Motor neuron (in vitro differentiated cells): ENCODE results near the gene ALCAM. TPM values are rescaled to one million over a fixed set of nuclear protein-coding genes. Genes with fewer than 3 reads are reported as not detected.

Experiments
- ATAC-seq, 8 experiments: fragments of 200-7000 bp; cut with Tn5 transposase; replicated peaks in 6 of 8; 2 replicates each; pipeline ENCODE4 v1.8.0; 2021; ENCODE audit warnings: mild to moderate bottlenecking in 8 of 8, moderate library complexity in 8 of 8
- H3K27ac ChIP-seq, 2 donors: fragments of 250-450 bp; sonication (Bioruptor Pico); 2 replicates each; pipeline ENCODE4 v1.9.0; 2021; ENCODE audit warnings: antibody characterized with exemption in 2 of 2, mild to moderate bottlenecking in 2 of 2, moderate library complexity in 1 of 2
- H3K4me1 ChIP-seq, 2 donors: fragments of 250-450 bp; sonication (Bioruptor Pico); replicated peaks in 1 of 2; 2 replicates each; pipeline ENCODE4 v1.6.1; 2021; ENCODE audit warnings: antibody characterized with exemption in 2 of 2, mild to moderate bottlenecking in 2 of 2, moderate library complexity in 1 of 2
- H3K4me3 ChIP-seq, 5 donors: fragments of 250-450 bp; sonication (Bioruptor Pico); 2 replicates each; pipeline ENCODE4 v1.9.0; 2021; ENCODE audit warnings: antibody characterized with exemption in 5 of 5, mild to moderate bottlenecking in 5 of 5, moderate library complexity in 4 of 5
- WGBS, 10 experiments: fragments of 450-650 bp; shearing (Covaris generic); methylation state at CpG; one replicate each; pipeline ENCODE4 v1.0.0; 2022; 5-methylcytosine and 5-hydroxymethylcytosine counted together
- in situ Hi-C, 9 experiments: fragments of 400-800 bp; cut with MboI; loops; one replicate each; pipeline ENCODE4 v1.15.0; 2021; ENCODE audit warnings: low sequenced_read_pairs in 9 of 9, low pct_unique_long_range_greater_than_20kb in 2 of 9; ENCODE audit not compliant: unreplicated experiment in 9 of 9
- total RNA-seq, 8 experiments: library from RNA; unstranded; fragments of 300-600 nt; gene quantifications; 2 replicates each; pipeline versions ENCODE4 v1.2.3 to v1.2.4, GENCODE V29; 2022

ALCAM gene
- total RNA-seq, 8 experiments from 2014 or later = 5.4 to 136 (median 54.2) TPM

DNA sequence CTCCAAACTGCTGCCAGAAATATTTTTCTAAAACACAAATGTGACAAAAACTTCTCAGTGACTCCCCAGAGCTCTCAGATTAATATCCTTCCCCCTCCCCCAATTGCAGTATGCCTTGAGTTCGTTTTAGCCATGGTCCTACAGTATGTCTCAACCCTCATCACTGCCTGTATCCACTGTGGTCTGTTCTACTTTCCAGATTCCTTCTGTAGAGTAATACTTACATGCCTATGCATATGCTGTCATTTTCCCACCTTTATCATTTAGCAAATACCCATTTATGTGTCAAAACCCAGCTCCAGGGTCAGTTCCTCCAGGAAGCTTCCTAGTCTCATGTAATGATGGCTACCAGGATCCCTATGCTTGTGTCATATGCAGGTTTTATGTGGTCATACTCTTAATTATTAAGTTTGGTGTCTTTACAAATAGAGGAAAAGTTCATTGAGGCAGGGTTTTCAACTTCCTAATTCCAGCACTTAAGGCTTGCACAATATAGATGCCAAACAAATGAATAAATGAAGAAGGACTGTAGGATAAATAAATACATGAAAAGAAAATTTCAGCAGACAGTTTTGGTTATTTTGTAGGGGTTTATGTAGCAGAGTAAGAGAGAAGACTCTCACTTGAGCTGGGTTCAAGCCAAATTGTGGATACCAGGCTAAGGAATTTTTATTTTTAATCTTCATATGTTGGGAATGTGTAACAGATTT is 170.8 kb downstream of the ALCAM start:
- WGBS, 10 experiments = 50 to 100% (median 100%) methylated on average over 1 of the region's 1 CpG; no CpG with 5 or more reads in 3 of the 10 experiments
- in situ Hi-C loops = no loop called here
- Histone ChIP-seq H3K27ac (no peak overlapping the region), H3K4me1 (no peaks in the 10 kb centered on the region), H3K4me3 (no peak overlapping the region)
- no peak for ATAC-seq

DNA sequence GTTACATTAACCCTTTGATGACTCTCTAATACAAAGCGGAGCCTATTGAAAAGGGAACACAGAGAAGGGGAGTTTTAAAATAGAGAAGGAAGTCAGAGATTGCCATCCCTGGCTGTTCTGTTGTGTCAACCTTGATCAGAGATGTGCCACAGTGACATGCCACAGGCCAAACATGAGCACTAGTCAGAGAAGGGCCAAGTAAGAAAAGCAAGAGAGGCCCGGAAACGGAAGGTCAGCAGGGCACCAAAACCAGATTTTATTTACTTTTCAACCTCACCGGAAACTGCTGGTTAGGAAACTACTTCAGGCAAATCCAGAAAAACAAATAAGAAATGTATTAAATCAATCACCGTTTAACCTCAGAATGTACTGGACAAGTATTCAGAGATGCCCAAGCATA is 171.8 kb downstream of the ALCAM start:
- Histone ChIP-seq H3K4me3 (no peak overlapping the region), H3K4me1 (no peaks in the 10 kb centered on the region), H3K27ac (no peak overlapping the region)
- no peak for ATAC-seq
- in situ Hi-C loops = no loop called here
- 63 to 100% (median 89%) methylated on average over 2 to 5 of the region's 5 CpGs; no CpG with 5 or more reads in 1 of the 10 experiments for WGBS, 10 experiments

DNA sequence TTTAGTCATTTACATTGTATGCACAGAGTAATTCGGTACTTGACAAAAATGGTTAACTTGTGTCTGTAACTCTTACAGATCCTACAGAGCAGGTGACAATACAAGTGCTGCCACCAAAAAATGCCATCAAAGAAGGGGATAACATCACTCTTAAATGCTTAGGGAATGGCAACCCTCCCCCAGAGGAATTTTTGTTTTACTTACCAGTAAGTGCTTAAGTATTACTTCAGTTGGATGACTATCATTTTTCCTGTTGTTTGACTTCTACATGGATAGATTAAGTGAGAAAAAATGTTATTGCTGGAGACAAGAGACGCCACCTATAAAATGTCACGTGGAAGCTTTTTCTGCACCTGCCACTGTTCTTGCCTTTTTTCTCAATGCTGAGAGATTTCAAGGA is 173.2 kb downstream of the ALCAM start:
- 60 to 100% (median 98%) methylated on average over 1 to 3 of the region's 3 CpGs; no CpG with 5 or more reads in 2 of the 10 experiments for whole genome bisulfite sequencing, 10 experiments
- ATAC-seq = no peak
- no peaks in the 10 kb centered on the region for H3K4me1 ChIP-seq
- H3K27ac ChIP-seq = no peak overlapping the region
- in situ Hi-C loops = no loop called here
- no peak overlapping the region for H3K4me3 ChIP-seq

DNA sequence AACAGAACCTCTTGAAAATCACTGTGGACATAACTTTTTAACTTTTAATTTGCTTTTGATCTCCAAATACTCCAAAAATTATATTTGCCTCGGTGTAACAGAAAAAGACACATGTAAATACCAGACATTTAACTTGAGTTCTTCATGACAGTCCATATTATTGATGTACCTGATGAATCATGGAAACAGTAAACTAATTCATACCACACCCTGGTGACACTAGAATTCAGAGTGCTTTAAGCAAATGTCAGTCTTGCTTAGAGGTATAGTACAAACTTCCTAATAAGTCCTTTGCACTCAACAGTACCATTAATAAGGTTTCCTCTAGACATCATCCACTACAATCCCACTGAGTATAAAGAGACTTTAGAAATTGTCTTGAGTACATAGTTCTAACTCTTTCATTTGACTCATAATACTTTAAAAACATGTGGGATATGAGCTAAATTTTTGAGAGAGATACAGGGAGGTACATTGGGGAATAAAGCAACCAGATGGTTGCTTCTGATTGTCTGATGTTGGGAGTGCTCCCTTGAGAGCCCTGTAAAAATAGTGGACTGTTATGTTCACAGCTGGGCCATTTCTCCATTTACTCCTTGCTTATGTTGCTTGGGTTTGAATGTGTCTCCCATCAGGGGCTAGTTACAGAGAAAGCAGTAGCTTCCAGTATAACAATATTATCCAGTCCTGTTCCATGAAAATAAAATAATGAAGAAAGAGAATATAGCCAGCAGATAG is 175.7 kb downstream of the ALCAM start:
- no peak overlapping the region for H3K4me3 ChIP-seq
- WGBS, 10 experiments = 58 to 100% (median 80%) methylated on average over 1 of the region's 1 CpG; no CpG with 5 or more reads in 1 of the 10 experiments
- no peaks in the 10 kb centered on the region for H3K4me1 ChIP-seq
- peak in 2 of 8 experiments; percentile 73 to 82 for ATAC-seq
- no peak overlapping the region for H3K27ac ChIP-seq
- in situ Hi-C loops = no loop called here

DNA sequence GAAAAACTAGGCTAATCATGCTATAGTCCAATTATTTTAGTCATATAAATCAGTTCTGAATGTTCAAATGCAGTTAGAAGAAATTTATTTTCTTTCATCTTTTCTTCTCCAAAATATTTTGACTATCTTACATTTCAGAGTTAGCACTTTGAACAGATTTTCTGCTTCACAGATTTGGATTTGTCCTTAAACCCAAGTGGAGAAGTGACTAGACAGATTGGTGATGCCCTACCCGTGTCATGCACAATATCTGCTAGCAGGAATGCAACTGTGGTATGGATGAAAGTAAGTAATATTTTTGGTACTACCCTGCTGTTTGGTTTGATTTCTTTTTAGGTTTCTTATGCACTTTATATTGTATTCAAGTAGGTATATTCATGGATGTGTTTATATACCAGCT is 178.3 kb downstream of the ALCAM start:
- in situ Hi-C loops = no loop called here
- WGBS, 10 experiments = 90 to 100% (median 100%) methylated on average over 1 of the region's 1 CpG; no CpG with 5 or more reads in 4 of the 10 experiments
- no peak overlapping the region for H3K27ac ChIP-seq
- H3K4me3 ChIP-seq = no peak overlapping the region
- H3K4me1 ChIP-seq = no peaks in the 10 kb centered on the region
- no peak for ATAC-seq

DNA sequence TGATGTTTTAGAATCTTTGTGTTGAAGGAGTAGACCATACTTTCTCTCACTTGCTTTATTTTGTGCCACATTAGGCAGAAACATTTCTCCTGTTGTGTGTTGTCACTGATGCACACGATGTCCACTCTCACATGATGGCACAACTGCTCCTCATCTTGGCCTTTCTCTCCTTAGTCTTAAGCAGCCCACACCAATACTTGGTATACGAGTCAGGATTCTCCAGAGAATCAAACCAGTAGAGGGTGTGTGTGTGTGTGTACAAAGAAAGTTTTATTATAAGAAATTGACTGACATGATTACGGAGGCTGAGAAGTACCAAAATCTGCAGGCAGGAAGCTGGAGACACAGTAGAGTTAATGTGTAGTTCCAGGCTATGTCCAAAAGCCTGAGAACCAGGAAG is 187.1 kb downstream of the ALCAM start:
- ATAC-seq = no peak
- 0 to 100% (median 100%) methylated on average over 1 to 3 of the region's 3 CpGs; no CpG with 5 or more reads in 2 of the 10 experiments for WGBS, 10 experiments
- Histone ChIP-seq H3K27ac (no peak overlapping the region), H3K4me1 (no peaks in the 10 kb centered on the region), H3K4me3 (no peak overlapping the region)
- in situ Hi-C loops = no loop called here

DNA sequence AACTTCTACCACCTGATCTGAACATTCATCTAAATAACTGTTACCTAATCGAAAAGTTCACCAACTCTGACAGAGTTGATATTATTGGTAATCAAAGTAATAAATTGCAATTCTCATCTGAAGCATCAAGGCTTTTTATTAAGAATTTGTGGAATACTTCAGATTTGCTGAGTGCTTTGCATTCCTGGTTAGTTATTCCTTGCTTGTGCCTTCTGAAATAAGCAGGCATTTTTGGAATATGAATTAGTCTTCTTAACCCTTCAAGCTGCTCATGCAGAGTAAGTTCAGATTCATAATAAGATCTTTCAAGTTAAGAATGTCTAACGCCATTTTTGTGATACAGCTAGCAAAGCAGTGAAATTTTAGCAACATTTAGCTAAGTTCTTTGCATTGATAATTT is 188.5 kb downstream of the ALCAM start:
- 56 to 100% (median 88%) methylated on average over 1 to 2 of the region's 2 CpGs; no CpG with 5 or more reads in 1 of the 10 experiments for WGBS, 10 experiments
- in situ Hi-C loops = no loop called here
- no peak for ATAC-seq
- H3K4me3 ChIP-seq = no peak overlapping the region
- H3K27ac ChIP-seq = no peak overlapping the region
- H3K4me1 ChIP-seq = no peaks in the 10 kb centered on the region

DNA sequence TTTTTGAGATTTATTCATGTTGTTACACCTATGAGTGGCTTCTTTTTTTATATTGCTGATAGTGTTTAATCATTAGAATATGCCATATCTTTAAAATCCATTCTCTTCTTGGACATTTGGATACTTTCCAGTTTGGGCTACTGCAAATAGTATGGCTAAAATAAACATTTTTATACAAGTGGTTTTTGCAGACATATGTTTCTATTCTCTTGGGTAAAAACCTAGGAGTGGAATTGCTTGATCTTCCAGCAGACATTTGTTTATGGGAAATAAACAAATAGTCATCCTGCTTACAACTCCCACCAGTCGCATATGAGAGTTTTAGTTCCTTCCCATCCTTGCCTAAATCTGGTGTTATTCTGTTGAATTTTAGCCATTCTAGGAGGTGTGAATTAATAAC is 193.1 kb downstream of the ALCAM start:
- no peak for ATAC-seq
- H3K27ac ChIP-seq = no peak overlapping the region
- H3K4me1 ChIP-seq = no peaks in the 10 kb centered on the region
- WGBS, 10 experiments = 80 to 100% (median 88%) methylated on average over 1 of the region's 1 CpG; no CpG with 5 or more reads in 2 of the 10 experiments
- no peak overlapping the region for H3K4me3 ChIP-seq
- in situ Hi-C loops = no loop called here

DNA sequence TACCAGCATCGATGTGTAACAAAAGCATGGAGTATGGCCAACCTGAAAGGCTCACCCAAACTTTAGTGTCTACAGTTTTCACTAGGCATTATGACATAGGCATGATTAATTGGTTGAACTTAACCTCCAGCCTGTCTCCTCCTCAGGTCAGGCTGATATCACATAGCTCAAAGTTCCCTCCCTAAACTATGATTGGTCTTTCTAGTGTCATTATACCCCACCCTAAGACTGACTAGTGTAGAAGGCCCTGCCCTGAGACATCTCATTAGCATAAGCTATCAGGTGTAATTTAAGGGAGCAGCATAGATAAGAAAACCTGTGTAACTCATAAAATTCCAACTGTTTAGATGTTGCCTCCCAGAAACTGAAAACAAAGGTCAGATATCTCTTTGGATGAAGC is 195.2 kb downstream of the ALCAM start:
- 83 to 100% (median 100%) methylated on average over 1 of the region's 1 CpG; no CpG with 5 or more reads in 3 of the 10 experiments for WGBS, 10 experiments
- ATAC-seq = no peak
- H3K4me1 ChIP-seq = no peaks in the 10 kb centered on the region
- H3K27ac ChIP-seq = no peak overlapping the region
- H3K4me3 ChIP-seq = no peak overlapping the region
- in situ Hi-C loops = no loop called here

DNA sequence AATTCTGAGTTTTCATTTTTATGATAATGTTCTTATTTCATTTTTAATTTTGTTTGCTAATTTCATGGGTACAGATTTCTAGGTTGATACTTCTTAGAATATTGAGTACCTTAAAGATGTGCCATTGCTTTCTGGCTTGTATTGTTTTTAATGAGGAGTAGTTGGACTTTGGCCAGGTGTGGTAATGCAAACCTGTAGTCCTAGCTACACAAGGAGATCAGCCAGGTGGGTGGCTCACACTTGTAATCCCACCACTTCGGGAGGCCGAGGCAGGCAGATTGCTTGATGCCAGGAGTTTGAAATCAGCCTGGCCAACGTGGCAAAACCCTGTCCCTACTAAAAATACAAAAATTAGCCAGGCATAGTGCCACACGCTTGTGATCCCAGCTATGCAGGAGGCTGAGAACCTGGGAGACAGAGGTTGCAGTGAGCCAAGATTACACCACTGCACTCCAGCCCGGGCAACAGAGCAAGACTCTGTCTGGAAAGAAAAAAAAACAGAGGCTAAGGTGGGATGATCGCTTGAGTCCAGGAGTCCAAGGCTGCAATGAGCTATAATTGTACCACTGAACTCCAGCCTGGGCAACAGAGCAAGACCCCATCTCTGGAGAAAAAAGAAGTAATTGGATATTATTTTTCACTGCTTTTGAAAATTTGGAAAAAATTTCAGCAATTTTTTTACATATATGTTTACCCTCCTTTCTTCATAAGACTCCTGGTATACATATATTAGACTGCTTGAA is 198.0 kb downstream of the ALCAM start:
- Histone ChIP-seq H3K27ac (no peak overlapping the region), H3K4me1 (no peaks in the 10 kb centered on the region), H3K4me3 (no peak overlapping the region)
- WGBS, 10 experiments = 78 to 100% (median 98%) methylated on average over 1 to 6 of the region's 6 CpGs; no CpG with 5 or more reads in 1 of the 10 experiments
- in situ Hi-C loops = no loop called here
- ATAC-seq = no peak

DNA sequence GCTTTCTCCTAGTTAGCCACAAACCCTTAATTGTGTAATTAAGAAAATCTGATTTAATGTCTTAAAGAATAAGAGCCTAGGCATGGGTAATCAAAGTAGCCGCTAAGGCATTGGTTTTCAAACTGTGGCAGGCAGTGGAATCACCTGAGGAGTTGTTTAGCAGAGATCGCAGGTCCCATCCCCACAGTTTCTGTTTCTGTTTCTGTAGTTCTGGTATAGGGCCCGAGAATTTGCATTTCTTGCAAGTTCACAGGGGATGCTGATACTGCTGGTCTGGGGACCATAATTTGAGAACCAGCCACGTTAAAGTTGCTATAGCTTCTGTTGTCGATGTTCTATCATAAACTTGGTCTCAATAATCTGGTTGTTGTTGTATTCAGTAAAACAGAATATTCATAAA is 204.3 kb downstream of the ALCAM start:
- WGBS, 10 experiments = 78 to 100% (median 97%) methylated on average over 2 to 5 of the region's 5 CpGs; no CpG with 5 or more reads in 1 of the 10 experiments
- ATAC-seq = no peak
- Histone ChIP-seq H3K4me1 (no peaks in the 10 kb centered on the region), H3K27ac (no peak overlapping the region), H3K4me3 (no peak overlapping the region)
- in situ Hi-C loops = no loop called here

DNA sequence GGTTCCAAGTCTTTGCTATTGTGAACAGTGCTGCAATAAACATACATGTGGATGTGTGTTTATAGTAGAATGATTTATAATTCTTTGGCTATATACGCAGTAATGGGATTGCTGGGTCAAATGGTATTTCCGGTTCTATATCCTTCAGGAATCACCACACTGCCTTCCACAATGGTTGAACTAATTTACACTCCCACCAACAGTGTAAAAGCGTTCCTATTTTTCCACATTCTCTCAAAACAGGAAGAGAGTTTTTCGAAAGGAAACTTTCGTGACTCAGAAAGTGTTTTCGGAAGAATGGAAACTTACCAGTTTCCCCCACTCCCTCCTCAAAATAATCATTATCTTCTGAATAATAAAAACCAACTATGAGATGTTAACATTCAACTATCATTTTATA is 205.8 kb downstream of the ALCAM start:
- Histone ChIP-seq H3K4me1 (no peaks in the 10 kb centered on the region), H3K27ac (no peak overlapping the region), H3K4me3 (no peak overlapping the region)
- no peak for ATAC-seq
- in situ Hi-C loops = no loop called here
- 78 to 99% (median 94%) methylated on average over 2 to 6 of the region's 6 CpGs; no CpG with 5 or more reads in 2 of the 10 experiments for WGBS, 10 experiments

DNA sequence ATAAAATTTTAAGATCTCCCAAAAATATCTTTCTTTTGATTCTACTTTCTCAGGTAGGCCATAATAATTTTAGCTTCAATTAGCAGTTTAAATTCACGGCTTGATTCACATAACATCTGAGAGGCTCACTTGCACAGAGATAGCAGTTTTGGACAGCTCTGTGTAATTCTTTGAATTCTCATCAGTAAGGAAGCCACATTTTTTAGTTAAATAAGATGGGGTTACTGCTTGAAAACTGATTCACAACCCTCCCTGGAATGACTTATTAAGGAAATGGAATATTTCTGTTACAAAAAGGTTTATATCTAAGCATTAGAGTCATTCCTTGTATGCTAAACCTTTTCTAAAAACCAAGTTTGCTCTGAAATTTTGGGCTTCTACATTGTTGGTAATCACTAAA is 212.7 kb downstream of the ALCAM start:
- H3K27ac ChIP-seq = no peak overlapping the region
- H3K4me1 ChIP-seq = no peaks in the 10 kb centered on the region
- in situ Hi-C loops = no loop called here
- no peak for ATAC-seq
- WGBS, 10 experiments = 0 to 83% (median 52%) methylated on average over 1 of the region's 1 CpG; no CpG with 5 or more reads in 4 of the 10 experiments
- no peak overlapping the region for H3K4me3 ChIP-seq
